ENCODE data around the gene MRPS18B. TPM values are rescaled to one million over a fixed set of nuclear protein-coding genes. Genes with fewer than 3 reads are reported as not detected.
A peak's percentile ranks its signal among the peaks of the same experiment; 100 is the strongest.

The MRPS18B gene
- total and polyA plus RNA-seq, 3 donors from 2014 or later, result 36.1 to 54.5 (median 49.5) TPM

DNA sequence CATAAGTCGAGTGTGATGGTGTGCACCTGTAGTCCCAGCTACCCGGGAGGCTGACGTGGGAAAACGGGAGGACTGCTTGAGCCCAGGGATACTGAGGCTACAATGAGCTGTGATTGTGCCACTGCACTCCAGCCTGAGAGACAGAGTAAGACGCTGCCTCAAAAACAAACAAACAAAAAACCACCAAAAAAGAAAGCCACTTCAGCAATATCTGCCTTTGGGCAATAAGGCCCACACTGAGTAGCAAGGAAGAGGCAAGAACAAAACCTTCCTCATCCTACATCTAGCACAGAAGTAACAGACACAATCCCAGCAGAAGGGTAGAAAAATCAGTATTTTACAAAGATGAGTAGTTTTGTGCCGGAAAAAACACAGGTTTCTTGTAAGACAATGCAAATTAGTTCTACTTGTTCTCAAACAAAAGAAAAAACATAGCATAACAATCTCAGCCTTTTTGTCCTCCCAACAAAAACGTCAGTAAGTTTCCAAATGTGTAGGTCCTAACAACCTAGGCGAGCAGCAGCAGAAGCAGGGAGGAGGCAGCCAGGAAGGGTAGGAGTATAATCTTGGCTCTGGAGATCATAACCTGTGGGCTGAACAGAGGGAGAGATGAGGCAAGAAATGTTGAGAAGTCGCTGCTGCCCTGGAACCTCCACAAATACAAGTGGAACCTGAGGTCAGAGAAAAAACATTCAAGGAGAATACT, 6.3 kb upstream of the MRPS18B start:
- WGBS, 2 donors, result 58 to 62% methylated on average over 9 of the region's 9 CpGs
- intact Hi-C loops (cut with DNase I; ENCODE audit: low total_unique reads), result no loop called here
- DNase-seq, result no peak

DNA sequence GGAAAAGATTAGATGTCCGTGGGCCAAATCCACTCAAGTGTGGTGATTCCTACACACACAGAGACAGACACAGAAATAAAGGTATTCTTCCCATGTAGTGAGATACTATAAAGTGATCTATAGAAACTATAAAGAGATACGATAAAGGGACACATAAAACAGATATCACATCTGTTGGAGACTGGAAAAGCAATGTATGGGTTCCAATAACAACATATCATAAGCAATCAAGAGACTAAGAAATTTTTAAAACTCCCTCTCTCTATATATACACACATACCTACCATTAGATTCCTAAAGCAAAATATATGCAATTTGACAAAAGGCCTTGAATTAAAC, 5.8 kb upstream of the MRPS18B start:
- no peaks in the 10 kb centered on the region for H3K36me3 ChIP-seq (ENCODE audit: low read depth, missing control alignments)
- no peak overlapping the region for H3K4me3 ChIP-seq
- intact Hi-C loops (cut with DNase I; ENCODE audit: low total_unique reads), result no loop called here
- peaks cover 25% of the 10 kb centered on the region for H3K4me1 ChIP-seq
- no peaks in the 10 kb centered on the region for H3K27me3 ChIP-seq
- H3K27ac ChIP-seq, result no peak overlapping the region
- WGBS, 2 donors, result 60 to 62% methylated on average over 2 of the region's 2 CpGs
- DNase-seq, result no peak
- TF ChIP-seq, protein P1, sequence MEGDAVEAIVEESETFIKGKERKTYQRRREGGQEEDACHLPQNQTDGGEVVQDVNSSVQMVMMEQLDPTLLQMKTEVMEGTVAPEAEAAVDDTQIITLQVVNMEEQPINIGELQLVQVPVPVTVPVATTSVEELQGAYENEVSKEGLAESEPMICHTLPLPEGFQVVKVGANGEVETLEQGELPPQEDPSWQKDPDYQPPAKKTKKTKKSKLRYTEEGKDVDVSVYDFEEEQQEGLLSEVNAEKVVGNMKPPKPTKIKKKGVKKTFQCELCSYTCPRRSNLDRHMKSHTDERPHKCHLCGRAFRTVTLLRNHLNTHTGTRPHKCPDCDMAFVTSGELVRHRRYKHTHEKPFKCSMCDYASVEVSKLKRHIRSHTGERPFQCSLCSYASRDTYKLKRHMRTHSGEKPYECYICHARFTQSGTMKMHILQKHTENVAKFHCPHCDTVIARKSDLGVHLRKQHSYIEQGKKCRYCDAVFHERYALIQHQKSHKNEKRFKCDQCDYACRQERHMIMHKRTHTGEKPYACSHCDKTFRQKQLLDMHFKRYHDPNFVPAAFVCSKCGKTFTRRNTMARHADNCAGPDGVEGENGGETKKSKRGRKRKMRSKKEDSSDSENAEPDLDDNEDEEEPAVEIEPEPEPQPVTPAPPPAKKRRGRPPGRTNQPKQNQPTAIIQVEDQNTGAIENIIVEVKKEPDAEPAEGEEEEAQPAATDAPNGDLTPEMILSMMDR (IDR thresholded peaks at IDR 0.05), result no peak
- no peak for TF ChIP-seq POLR2A (IDR thresholded peaks at IDR 0.05)
- H3K9me3 ChIP-seq, result no peaks in the 10 kb centered on the region

More for the DNA sequence above, 6.3 kb upstream of the MRPS18B start:
- TF ChIP-seq, protein P1 (IDR thresholded peaks at IDR 0.05), result no peak
- TF ChIP-seq POLR2A (IDR thresholded peaks at IDR 0.05), result no peak
- Histone ChIP-seq H3K4me1 (peaks cover 25% of the 10 kb centered on the region), H3K4me3 (no peak overlapping the region), H3K27ac (peak overlapping the region in 1 of 2 donors; percentile 17), H3K27me3 (no peaks in the 10 kb centered on the region), H3K9me3 (no peaks in the 10 kb centered on the region), H3K36me3 (ENCODE audit: low read depth, missing control alignments) (no peaks in the 10 kb centered on the region)

DNA sequence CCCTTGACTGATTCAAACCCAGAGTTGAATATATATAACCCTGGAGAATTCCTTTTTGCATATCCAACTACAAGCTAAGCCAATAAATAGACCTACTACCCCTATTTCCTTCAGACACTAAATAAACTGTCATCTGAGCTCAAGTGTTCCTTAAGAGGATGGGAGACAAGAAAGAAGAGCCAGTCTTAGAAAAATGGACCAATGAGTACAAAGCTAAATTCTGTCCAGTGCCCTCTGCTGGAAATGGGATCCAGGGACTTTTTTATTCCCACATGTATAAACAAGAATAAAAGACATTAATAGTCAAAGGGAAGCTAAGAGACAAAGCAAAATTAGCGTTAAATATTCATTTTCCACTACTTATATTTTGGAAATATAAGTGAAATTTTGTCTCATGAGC, 5.4 kb upstream of the MRPS18B start:
- H3K27me3 ChIP-seq, result no peaks in the 10 kb centered on the region
- no peak for DNase-seq
- WGBS, 2 donors, result 70 to 82% methylated on average over 1 of the region's 1 CpG
- no peak overlapping the region for H3K4me3 ChIP-seq
- peaks cover 25% of the 10 kb centered on the region for H3K4me1 ChIP-seq
- peak overlapping the region in 1 of 2 donors; percentile 48 for H3K27ac ChIP-seq
- intact Hi-C loops (cut with DNase I; ENCODE audit: low total_unique reads), result no loop called here
- no peak for TF ChIP-seq POLR2A (IDR thresholded peaks at IDR 0.05)
- TF ChIP-seq, protein P1 (IDR thresholded peaks at IDR 0.05), result no peak
- no peaks in the 10 kb centered on the region for H3K36me3 ChIP-seq (ENCODE audit: low read depth, missing control alignments)
- no peaks in the 10 kb centered on the region for H3K9me3 ChIP-seq

DNA sequence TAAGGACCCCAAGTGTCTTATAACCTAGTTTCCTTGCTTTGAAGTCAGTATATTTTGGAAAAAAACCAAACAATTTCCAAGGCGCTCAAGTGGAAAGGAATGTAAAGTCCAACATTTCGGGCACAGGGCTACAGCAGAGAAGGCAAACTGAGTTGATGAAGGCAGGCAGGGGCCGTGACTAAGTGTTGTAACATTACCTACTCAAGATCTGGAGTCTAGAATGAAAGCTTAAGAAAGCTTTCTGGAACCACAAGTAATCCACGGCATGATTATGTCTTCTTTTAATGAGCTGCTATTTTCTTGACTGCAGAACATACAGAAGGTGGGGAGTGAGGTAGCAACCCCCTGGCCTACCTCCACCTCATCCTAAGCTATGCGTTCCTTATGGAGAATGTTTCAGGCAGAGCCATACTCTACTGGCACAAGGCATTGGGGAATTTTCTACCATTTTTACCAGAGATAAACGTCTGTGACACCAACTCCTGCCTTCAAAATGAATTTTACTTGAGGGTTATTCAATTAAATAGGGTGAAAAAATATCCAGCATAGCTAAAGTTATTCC, 4.9 kb upstream of the MRPS18B start:
- Histone ChIP-seq H3K27me3 (no peaks in the 10 kb centered on the region), H3K4me1 (peaks cover 25% of the 10 kb centered on the region), H3K4me3 (no peak overlapping the region), H3K9me3 (no peaks in the 10 kb centered on the region), H3K36me3 (ENCODE audit: low read depth, missing control alignments) (no peaks in the 10 kb centered on the region), H3K27ac (peak overlapping the region in 1 of 2 donors; percentile 48)
- TF ChIP-seq, protein P1 (IDR thresholded peaks at IDR 0.05), result no peak
- TF ChIP-seq POLR2A (IDR thresholded peaks at IDR 0.05), result no peak
- no peak for DNase-seq
- 61 to 67% methylated on average over 6 of the region's 6 CpGs for WGBS, 2 donors
- intact Hi-C loops (cut with DNase I; ENCODE audit: low total_unique reads), result no loop called here
